DND-41 (cell line): ENCODE measurements around the gene SLC41A2.

Experiments
- ATAC-seq: fragments of 200-7000 bp; cut with Tn5 transposase; 3 replicates; pipeline ENCODE4 v1.9.1; 2021; ENCODE audit warnings: low read depth; ENCODE audit not compliant: insufficient read depth
- DNase-seq: peaks from one replicate; pipeline ENCODE4 v3.0.0-alpha.2; 2020
- H2AFZ ChIP-seq: 2 replicates; pipeline ENCODE4 v1.6.0; 2012; ENCODE audit warnings: low read depth, low read length
- H3K27ac ChIP-seq: 2 replicates; pipeline ENCODE4 v1.5.1; 2012; ENCODE audit warnings: low read length, inconsistent platforms
- H3K27me3 ChIP-seq: fragments of 200-600 bp; sonication (generic); 2 replicates; pipeline ENCODE4 v1.6.0; 2012; ENCODE audit warnings: low read length, mild to moderate bottlenecking, inconsistent platforms; ENCODE audit not compliant: insufficient read depth, poor library complexity
- H3K36me3 ChIP-seq: 2 replicates; pipeline ENCODE4 v1.5.1; 2012; ENCODE audit warnings: low read length, inconsistent platforms; ENCODE audit not compliant: insufficient read depth
- H3K4me1 ChIP-seq: 2 replicates; pipeline ENCODE4 v1.5.1; 2012; ENCODE audit warnings: mild to moderate bottlenecking, low read length; ENCODE audit not compliant: insufficient read depth
- H3K4me2 ChIP-seq: 2 replicates; pipeline ENCODE4 v1.6.0; 2012; ENCODE audit warnings: mild to moderate bottlenecking, moderate library complexity, low read length, inconsistent platforms; ENCODE audit not compliant: insufficient read depth
- H3K4me3 ChIP-seq, 2 experiments: fragments of 200-600 bp in 1 of 2; shearing (Covaris generic) in 1 of 2; 2 replicates each; pipeline ENCODE4 v1.5.1; 2012 to 2016; ENCODE audit warnings: inconsistent platforms in 2 of 2, low read length in 2 of 2, mild to moderate bottlenecking in 2 of 2, low read depth in 1 of 2, moderate library complexity in 1 of 2
- H3K79me2 ChIP-seq: 2 replicates; pipeline ENCODE4 v1.6.0; 2012; ENCODE audit warnings: low read length, inconsistent platforms; ENCODE audit not compliant: insufficient read depth
- H3K9ac ChIP-seq: 2 replicates; pipeline ENCODE4 v1.6.0; 2012; ENCODE audit warnings: low read depth, mild to moderate bottlenecking, inconsistent platforms, low read length, moderate library complexity
- H3K9me3 ChIP-seq: 2 replicates; pipeline ENCODE4 v1.5.1; 2012; ENCODE audit warnings: low read length, moderate library complexity, mild to moderate bottlenecking, inconsistent platforms; ENCODE audit not compliant: insufficient read depth, severe bottlenecking
- H4K20me1 ChIP-seq: 2 replicates; pipeline ENCODE4 v1.6.0; 2012; ENCODE audit warnings: low read length; ENCODE audit not compliant: insufficient read depth
- CTCF ChIP-seq: IDR thresholded peaks from 2 replicates; pipeline ENCODE4 v1.5.1; 2012; ENCODE audit warnings: borderline replicate concordance, low read length, moderate library complexity, mild to moderate bottlenecking; ENCODE audit not compliant: poor library complexity, severe bottlenecking; ENCODE audit errors: extremely low read depth
- EZH2 ChIP-seq: IDR thresholded peaks from 3 replicates; pipeline ENCODE4 v1.6.1; 2012; ENCODE audit warnings: borderline replicate concordance, low read depth, mild to moderate bottlenecking, moderate library complexity, low read length, inconsistent platforms; ENCODE audit not compliant: severe bottlenecking

The SLC41A2 gene

GRCh38 chr12:104974626-104975290 is 16.7 kb upstream of the SLC41A2 start:
- peaks cover 2% of the 10 kb centered on the region for H3K27me3 ChIP-seq
- H3K9me3 ChIP-seq: no peaks in the 10 kb centered on the region
- no peak overlapping the region for H3K4me2 ChIP-seq
- DNase-seq (no peak), ATAC-seq (no peak)
- no peaks in the 10 kb centered on the region for H3K36me3 ChIP-seq
- H3K27ac ChIP-seq: no peak overlapping the region
- no peaks in the 10 kb centered on the region for H3K4me1 ChIP-seq
- no peak overlapping the region for H3K4me3 ChIP-seq
- no peak for TF ChIP-seq EZH2
- TF ChIP-seq CTCF: no peak
- H4K20me1 ChIP-seq: no peaks in the 10 kb centered on the region
- no peak overlapping the region for H2AFZ ChIP-seq
- H3K79me2 ChIP-seq: no peaks in the 10 kb centered on the region
- no peak overlapping the region for H3K9ac ChIP-seq

GRCh38 chr12:104973250-104973649 is 15.2 kb upstream of the SLC41A2 start:
- H3K27ac ChIP-seq: no peak overlapping the region
- H3K4me1 ChIP-seq: no peaks in the 10 kb centered on the region
- H2AFZ ChIP-seq: no peak overlapping the region
- no peaks in the 10 kb centered on the region for H3K79me2 ChIP-seq
- no peaks in the 10 kb centered on the region for H4K20me1 ChIP-seq
- H3K9me3 ChIP-seq: no peaks in the 10 kb centered on the region
- H3K27me3 ChIP-seq: peaks cover 2% of the 10 kb centered on the region
- no peaks in the 10 kb centered on the region for H3K36me3 ChIP-seq
- no peak overlapping the region for H3K9ac ChIP-seq
- no peak overlapping the region for H3K4me3 ChIP-seq
- ATAC-seq: no peak
- DNase-seq: no peak
- H3K4me2 ChIP-seq: no peak overlapping the region
- TF ChIP-seq EZH2 (no peak), CTCF (no peak)

- DNase-seq: no peak
- H3K9ac ChIP-seq: no peak overlapping the region
- no peaks in the 10 kb centered on the region for H3K36me3 ChIP-seq
- no peaks in the 10 kb centered on the region for H3K4me1 ChIP-seq
- H3K9me3 ChIP-seq: no peaks in the 10 kb centered on the region
- H3K27me3 ChIP-seq: peaks cover 2% of the 10 kb centered on the region
- H2AFZ ChIP-seq: no peak overlapping the region
- H3K79me2 ChIP-seq: no peaks in the 10 kb centered on the region
- H3K4me3 ChIP-seq: no peak overlapping the region
- H3K4me2 ChIP-seq: no peak overlapping the region
- TF ChIP-seq CTCF: no peak
- no peak for TF ChIP-seq EZH2
- no peaks in the 10 kb centered on the region for H4K20me1 ChIP-seq
- no peak for ATAC-seq
- H3K27ac ChIP-seq: no peak overlapping the region
Observed at GRCh38 chr12:104971306-104971705, 13.2 kb upstream of the SLC41A2 start.
